ENCODE data around the gene EGR2. TPM values are rescaled to one million over a fixed set of nuclear protein-coding genes. Genes with fewer than 3 reads are reported as not detected.

Gene EGR2
- 1 to 10 TPM in 2 of 6 experiments, under 1 TPM in 2, not detected in 2; 0.17 to 1.3 (median 0.99) TPM for total RNA-seq
- long read RNA-seq = 0 reads

DNA sequence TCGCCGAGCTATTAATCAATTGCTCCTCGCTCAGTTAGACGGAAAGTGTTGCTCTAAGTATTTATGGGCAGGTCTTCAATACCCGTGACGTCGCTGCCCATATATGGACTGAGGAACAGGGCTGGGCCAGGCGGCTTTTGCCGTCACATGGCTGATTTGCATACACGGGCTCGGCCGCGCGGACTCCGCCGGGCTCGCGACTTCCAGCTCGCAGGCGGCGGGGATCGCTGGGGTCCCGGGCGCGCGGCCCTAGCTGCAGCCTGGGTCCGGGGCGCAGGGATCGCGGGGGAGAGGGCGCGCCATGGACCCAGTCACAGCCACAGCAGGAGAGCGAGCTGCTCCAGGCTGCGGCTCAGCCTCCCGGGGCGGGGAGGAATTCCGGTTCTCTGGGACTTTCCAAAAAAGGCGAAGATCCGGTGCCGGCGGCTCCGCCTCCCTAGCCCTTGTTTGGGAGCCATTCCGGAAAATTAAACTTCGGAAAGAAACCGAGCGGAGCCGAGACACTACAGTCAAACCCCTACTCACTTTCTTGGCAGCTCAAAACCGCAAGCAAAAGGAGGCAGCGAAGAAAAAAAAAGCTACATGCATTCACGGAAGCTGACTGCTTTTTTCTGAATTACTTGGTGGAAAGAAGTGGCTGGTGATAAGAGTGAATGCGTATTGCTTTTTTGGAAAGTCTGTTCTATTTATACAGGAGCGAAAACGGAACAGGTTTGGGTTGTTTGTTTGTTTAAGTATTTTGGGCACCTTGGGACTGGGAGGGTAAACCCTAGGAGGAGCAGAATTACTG is at the start of gene EGR2:
TSS of gene EGR2 (minus strand) at position 36 of the 790 bp plus-strand sequence. CDS start 337 bp downstream, outside the sequence.
- H3K36me3 ChIP-seq = no peaks in the 10 kb centered on the region
- TF ChIP-seq, protein P1, sequence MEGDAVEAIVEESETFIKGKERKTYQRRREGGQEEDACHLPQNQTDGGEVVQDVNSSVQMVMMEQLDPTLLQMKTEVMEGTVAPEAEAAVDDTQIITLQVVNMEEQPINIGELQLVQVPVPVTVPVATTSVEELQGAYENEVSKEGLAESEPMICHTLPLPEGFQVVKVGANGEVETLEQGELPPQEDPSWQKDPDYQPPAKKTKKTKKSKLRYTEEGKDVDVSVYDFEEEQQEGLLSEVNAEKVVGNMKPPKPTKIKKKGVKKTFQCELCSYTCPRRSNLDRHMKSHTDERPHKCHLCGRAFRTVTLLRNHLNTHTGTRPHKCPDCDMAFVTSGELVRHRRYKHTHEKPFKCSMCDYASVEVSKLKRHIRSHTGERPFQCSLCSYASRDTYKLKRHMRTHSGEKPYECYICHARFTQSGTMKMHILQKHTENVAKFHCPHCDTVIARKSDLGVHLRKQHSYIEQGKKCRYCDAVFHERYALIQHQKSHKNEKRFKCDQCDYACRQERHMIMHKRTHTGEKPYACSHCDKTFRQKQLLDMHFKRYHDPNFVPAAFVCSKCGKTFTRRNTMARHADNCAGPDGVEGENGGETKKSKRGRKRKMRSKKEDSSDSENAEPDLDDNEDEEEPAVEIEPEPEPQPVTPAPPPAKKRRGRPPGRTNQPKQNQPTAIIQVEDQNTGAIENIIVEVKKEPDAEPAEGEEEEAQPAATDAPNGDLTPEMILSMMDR (IDR thresholded peaks at IDR 0.05) = no peak
- peak; percentile 80 for TF ChIP-seq POLR2A (IDR thresholded peaks at IDR 0.05)
- peak; percentile 93 to 96 (median 95) for DNase-seq
- intact Hi-C loops (cut with DNase I) = no loop called here
- peak within 1 kb of the TSS; percentile 74 to 98 (median 77) for H3K4me3 ChIP-seq
- WGBS (ENCODE audit: insufficient coverage, low coverage, low lambda C conversion rate, missing lambda C conversion rate) = 0% methylated on average over 24 of the region's 53 CpGs
- H3K4me1 ChIP-seq = peaks cover 0 to 24% (median 10%) of the 10 kb centered on the region in 4 donors
- H3K27ac ChIP-seq = peak within 1 kb of the TSS; percentile 76 to 84 (median 81)
- peak; percentile 77 to 88 (median 84) for ATAC-seq
- H3K27me3 ChIP-seq = peaks cover 0 to 11% of the 10 kb centered on the region in 2 donors
- no peaks in the 10 kb centered on the region for H3K9me3 ChIP-seq

DNA sequence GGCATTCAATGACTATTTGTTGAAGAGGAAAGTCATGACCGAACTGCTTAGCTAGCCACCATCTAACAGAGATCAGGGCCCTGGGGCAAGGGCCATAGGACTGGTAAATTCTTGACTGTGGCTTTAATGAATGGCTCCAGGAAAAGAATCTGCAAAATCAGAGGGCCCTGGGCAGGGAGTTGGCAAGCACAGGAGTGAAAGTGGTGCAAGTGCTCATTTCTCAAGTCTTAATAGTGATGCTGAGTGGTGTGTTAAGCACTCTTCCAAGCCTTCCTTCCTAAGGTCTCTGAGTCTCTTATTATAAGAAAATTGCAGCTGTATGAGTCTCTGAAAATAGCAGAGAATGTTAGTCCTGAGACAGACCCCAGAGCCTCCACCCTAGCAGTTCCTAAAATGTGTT is 46.3 kb upstream of the EGR2 start:
- H3K27me3 ChIP-seq = no peaks in the 10 kb centered on the region
- DNase-seq (no peak), ATAC-seq (no peak)
- no peak overlapping the region for H3K27ac ChIP-seq
- TF ChIP-seq, protein P1 (IDR thresholded peaks at IDR 0.05) = no peak
- no peak for TF ChIP-seq POLR2A (IDR thresholded peaks at IDR 0.05)
- H3K4me3 ChIP-seq = no peak overlapping the region
- no peaks in the 10 kb centered on the region for H3K36me3 ChIP-seq
- no CpG with 5 or more reads among the region's 1 CpG for WGBS (ENCODE audit: insufficient coverage, low coverage, low lambda C conversion rate, missing lambda C conversion rate)
- H3K9me3 ChIP-seq = no peaks in the 10 kb centered on the region
- H3K4me1 ChIP-seq = no peaks in the 10 kb centered on the region
- intact Hi-C loops (cut with DNase I) = no loop called here

DNA sequence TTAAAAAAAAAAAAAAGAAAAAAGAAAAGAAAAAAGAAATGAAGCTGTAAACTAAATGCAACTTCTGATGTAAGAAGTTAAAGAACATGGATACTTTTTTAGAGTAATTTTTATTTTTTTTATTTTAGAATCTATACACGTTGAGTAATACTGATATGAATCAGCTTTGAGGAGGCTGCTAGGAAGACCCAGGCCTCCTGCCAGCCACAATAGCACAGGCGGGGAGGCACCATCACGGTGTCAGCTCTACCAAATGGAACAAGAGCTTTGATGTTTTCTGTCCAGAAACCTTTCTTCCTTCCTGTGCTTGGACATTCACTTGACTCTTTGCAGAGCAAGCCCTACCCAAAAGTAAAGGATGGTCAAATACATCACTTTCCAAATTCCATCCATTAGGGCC is 45.3 kb upstream of the EGR2 start:
- H3K27ac ChIP-seq = no peak overlapping the region
- H3K4me1 ChIP-seq = no peaks in the 10 kb centered on the region
- WGBS (ENCODE audit: insufficient coverage, low coverage, low lambda C conversion rate, missing lambda C conversion rate) = 59% methylated on average over 3 of the region's 3 CpGs
- no peaks in the 10 kb centered on the region for H3K36me3 ChIP-seq
- H3K4me3 ChIP-seq = no peak overlapping the region
- ATAC-seq = no peak
- no peaks in the 10 kb centered on the region for H3K9me3 ChIP-seq
- DNase-seq = no peak
- TF ChIP-seq, protein P1 (IDR thresholded peaks at IDR 0.05) = no peak
- no peak for TF ChIP-seq POLR2A (IDR thresholded peaks at IDR 0.05)
- no peaks in the 10 kb centered on the region for H3K27me3 ChIP-seq
- intact Hi-C loops (cut with DNase I) = no loop called here

DNA sequence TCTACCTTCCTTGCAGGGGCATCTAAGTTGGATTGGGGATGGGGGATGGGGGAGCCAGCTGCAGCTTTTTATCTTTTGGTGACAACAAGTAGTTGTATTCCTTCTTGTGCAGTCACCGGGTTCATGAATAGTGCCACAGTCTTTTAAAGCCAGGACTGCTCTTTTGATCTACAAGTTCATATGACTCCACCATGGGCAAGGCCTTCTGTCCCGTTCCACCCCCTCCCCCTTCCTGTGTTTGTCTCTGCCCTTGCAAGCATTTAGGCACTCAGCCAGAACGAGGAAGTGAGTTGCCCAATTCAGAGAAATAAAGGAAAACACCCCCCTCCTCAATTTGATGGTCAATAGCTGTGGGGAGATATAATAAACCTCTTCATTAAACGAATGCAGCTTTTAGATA is 44.8 kb upstream of the EGR2 start:
- WGBS (ENCODE audit: insufficient coverage, low coverage, low lambda C conversion rate, missing lambda C conversion rate) = 3% methylated on average over 4 of the region's 4 CpGs
- no peaks in the 10 kb centered on the region for H3K36me3 ChIP-seq
- no peak overlapping the region for H3K27ac ChIP-seq
- no peak for ATAC-seq
- TF ChIP-seq, protein P1 (IDR thresholded peaks at IDR 0.05) = no peak
- no peak for TF ChIP-seq POLR2A (IDR thresholded peaks at IDR 0.05)
- intact Hi-C loops (cut with DNase I) = no loop called here
- no peak overlapping the region for H3K4me3 ChIP-seq
- H3K4me1 ChIP-seq = no peaks in the 10 kb centered on the region
- DNase-seq = no peak
- H3K9me3 ChIP-seq = no peaks in the 10 kb centered on the region
- no peaks in the 10 kb centered on the region for H3K27me3 ChIP-seq
